Heart left ventricle (tissue), 13 donors: ENCODE data around the gene B3GNT7.

Experiments used
- CTCF ChIP-seq, 12 donors: fragments of 200-600 bp; sonication (generic) in 4 of 12; IDR thresholded peaks; one replicate each; pipeline versions ENCODE4 v1.5.0 to v1.8.0; 2018 to 2022; ENCODE audit warnings: antibody characterized with exemption in 12 of 12, mild to moderate bottlenecking in 5 of 12
- POLR2A ChIP-seq, 2 donors: fragments of 450-650 bp; IDR thresholded peaks; one replicate each; pipeline ENCODE4 v1.6.1; 2017; ENCODE audit warnings: antibody characterized with exemption in 2 of 2, mild to moderate bottlenecking in 2 of 2, moderate library complexity in 2 of 2
- donor health status: ischemic (EF 13 %, LVEDD 7.1; RV severe dilation, severe dysfunction).
- donor health status: DM: no; HTN: yes; CAD: no.
- donor health status: DM: no; HTN: no; CAD: no.
- donor health status: ischemic (EF 25% LVEDD 6.9; RV normal size, moderate dysfunction).
- donor health status: ischemic (EF 25% LVEDD 5.7; RV mildly dilated, moderate dysfunction).
- donor health status: ischemic (EF 35%, LVEDD 5.7; RV mildly dilated, moderate dysfunction).
- donor health status: nonischemic (EF 11% LVEDD 7.7; RV severe dilation, severe dysfunction).
- donor health status: DM: yes; HTN: yes; CAD: no.
- donor health status: PGD.
- donor health status: ischemic (EF 29% LVEDD 5.4; RV normal size, mild dysfunction).
- donor health status: nonischemic (EF 23%, LVEDD 6.1; RV moderate dilation, normal function).

DNA sequence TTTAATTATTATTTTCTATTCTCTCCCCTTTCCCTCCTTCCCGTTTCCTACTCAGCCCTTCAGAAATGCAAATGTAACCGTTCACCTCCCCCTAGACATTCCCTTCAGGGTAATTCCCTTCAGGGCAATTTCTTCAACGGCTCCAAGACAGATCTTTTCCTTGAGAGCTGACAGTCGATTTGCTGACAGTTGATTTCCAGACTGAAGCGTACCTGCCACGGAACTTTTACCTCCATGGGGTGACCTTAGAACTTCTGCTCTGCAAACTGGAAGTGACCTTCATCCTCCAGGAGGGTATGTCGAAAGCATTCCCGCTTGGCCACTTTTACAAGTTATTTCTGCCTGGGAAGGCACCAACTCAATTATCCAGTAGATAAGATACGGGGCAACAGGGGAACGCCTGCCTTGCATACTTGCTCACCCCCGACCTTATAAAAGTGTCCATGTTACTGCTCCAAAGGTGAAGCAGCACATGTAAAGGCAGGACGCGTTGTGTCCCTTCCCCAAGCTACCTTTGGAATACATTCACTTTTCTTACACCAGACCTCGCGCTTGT is 18.5 kb downstream of the B3GNT7 start:
- TF ChIP-seq CTCF (IDR thresholded peaks at IDR 0.05) (no peak), POLR2A (IDR thresholded peaks at IDR 0.05) (no peak)
